Endothelial cell of umbilical vein (primary cell): ENCODE results near the gene BLOC1S2. TPM values are rescaled to one million over a fixed set of nuclear protein-coding genes. Genes with fewer than 3 reads are reported as not detected.

Experiments used
- BruUV-seq: library from RNA; stranded (reverse); fragments of 400-500 nt; replicated peaks from 2 replicates; lab custom pipeline; 2021; lab: Mats Ljungman, UMichigan
- CTCF ChIA-PET: fragments of 300-600, 350-600 bp; sonication (Branson Sonifier 250); formaldehyde crosslinking; loops from one replicate; lab custom pipeline; 2021; ENCODE audit warnings: antibody characterized with exemption, inconsistent platforms; lab: Charles Lee
- POLR2A ChIA-PET: fragments of 300-600, 350-600 bp; sonication (Branson Sonifier 250); formaldehyde crosslinking; loops from one replicate; lab custom pipeline; 2021; ENCODE audit warnings: antibody characterized with exemption, inconsistent platforms; lab: Charles Lee
- DNase-seq: peaks from one replicate; pipeline ENCODE4 v3.0.0-alpha.2; 2011; ENCODE audit warnings: low read depth, low spot score
- FAIRE-seq: peaks from 2 replicates; lab custom pipeline; 2011; peaks lifted over from hg19 to GRCh38; lab: Jason Lieb, UNC
- H2AFZ ChIP-seq: 2 replicates; pipeline ENCODE4 v1.6.0; 2012; ENCODE audit warnings: low read depth, low read length, control low read depth, inconsistent platforms
- H3K27ac ChIP-seq: 2 replicates; pipeline ENCODE4 v1.5.1; 2011; ENCODE audit warnings: low read depth, mild to moderate bottlenecking, control low read depth, low read length, moderate library complexity; ENCODE audit not compliant: insufficient read depth
- H3K27me3 ChIP-seq, 2 experiments: 2 replicates each; pipeline versions ENCODE4 v1.6.0 to v1.6.1; 2011; ENCODE audit warnings: low read length in 2 of 2, mixed read lengths in 1 of 2; ENCODE audit not compliant: control insufficient read depth in 2 of 2, insufficient read depth in 2 of 2
- H3K36me3 ChIP-seq, 2 experiments: 2 replicates in 1 of 2; 3 replicates in 1 of 2; pipeline ENCODE4 v1.5.1; 2011; ENCODE audit warnings: low read length in 2 of 2, mild to moderate bottlenecking in 1 of 2, moderate library complexity in 1 of 2; ENCODE audit not compliant: control insufficient read depth in 2 of 2, insufficient read depth in 2 of 2; ENCODE audit errors: extremely low read depth in 1 of 2
- H3K4me1 ChIP-seq: 3 replicates; pipeline ENCODE4 v1.5.1; 2011; ENCODE audit warnings: mild to moderate bottlenecking, low read length; ENCODE audit not compliant: control insufficient read depth, insufficient read depth; ENCODE audit errors: extremely low read depth
- H3K4me2 ChIP-seq: 2 replicates; pipeline ENCODE4 v1.6.1; 2011; ENCODE audit warnings: low read length, control low read depth, mixed read lengths; ENCODE audit not compliant: insufficient read depth
- H3K4me3 ChIP-seq, 3 experiments: fragments of 200-600 bp in 1 of 3; sonication (generic), shearing (Covaris generic) in 1 of 3; replicated peaks in 1 of 3; 2 replicates each; pipeline ENCODE4 v1.5.1; 2011 to 2016; ENCODE audit warnings: control low read depth in 3 of 3, low read length in 3 of 3, mild to moderate bottlenecking in 2 of 3, inconsistent platforms in 1 of 3, low read depth in 1 of 3, moderate library complexity in 1 of 3; ENCODE audit not compliant: insufficient read depth in 1 of 3
- H3K79me2 ChIP-seq: 2 replicates; pipeline ENCODE4 v1.6.0; 2012; ENCODE audit warnings: low read length, inconsistent platforms; ENCODE audit not compliant: control insufficient read depth, insufficient read depth
- H3K9ac ChIP-seq: replicated peaks from 2 replicates; pipeline ENCODE3; 2011; ENCODE audit warnings: low read length, control low read depth; ENCODE audit not compliant: insufficient read depth; ENCODE audit errors: extremely low read depth
- H3K9me1 ChIP-seq: replicated peaks from 3 replicates; pipeline ENCODE4 v1.6.0; 2011; ENCODE audit warnings: mild to moderate bottlenecking, low read length; ENCODE audit not compliant: control insufficient read depth, insufficient read depth; ENCODE audit errors: extremely low read depth
- H3K9me3 ChIP-seq: replicated peaks from 2 replicates; pipeline ENCODE4 v1.5.1; 2012; ENCODE audit warnings: low read length, inconsistent platforms; ENCODE audit not compliant: control insufficient read depth, insufficient read depth
- H4K20me1 ChIP-seq: replicated peaks from 2 replicates; pipeline ENCODE3; 2011; ENCODE audit warnings: mild to moderate bottlenecking, low read length; ENCODE audit not compliant: control insufficient read depth, insufficient read depth; ENCODE audit errors: extremely low read depth
- EZH2 ChIP-seq: IDR thresholded peaks from 2 replicates; pipeline ENCODE4 v1.6.1; 2012; ENCODE audit warnings: borderline replicate concordance, low read depth, mild to moderate bottlenecking, moderate library complexity, low read length, inconsistent platforms; ENCODE audit not compliant: severe bottlenecking
- FOS ChIP-seq: IDR thresholded peaks from 2 replicates; pipeline ENCODE4 v1.6.1; 2011; ENCODE audit warnings: mild to moderate bottlenecking, low read length, moderate library complexity, borderline replicate concordance; ENCODE audit not compliant: insufficient read depth
- GATA2 ChIP-seq: IDR thresholded peaks from 2 replicates; pipeline ENCODE4 v1.7.0; 2011; ENCODE audit warnings: low read depth, mild to moderate bottlenecking, moderate library complexity, mixed read lengths, low read length; ENCODE audit not compliant: insufficient read length, insufficient read depth
- JUN ChIP-seq: IDR thresholded peaks from 2 replicates; pipeline ENCODE4 v1.6.1; 2011; ENCODE audit warnings: borderline replicate concordance, low read depth; ENCODE audit not compliant: insufficient read length, insufficient read depth
- MYC ChIP-seq: IDR thresholded peaks from one replicate; pipeline ENCODE4 v1.6.1; 2011; ENCODE audit warnings: mild to moderate bottlenecking, low read depth, low read length
- POLR2A ChIP-seq: IDR thresholded peaks from 2 replicates; pipeline ENCODE4 v1.6.1; 2012; ENCODE audit warnings: low read depth, mild to moderate bottlenecking, control low read depth, low read length
- POLR2AphosphoS5 ChIP-seq: IDR thresholded peaks from 2 replicates; pipeline ENCODE4 v1.6.1; 2012; ENCODE audit warnings: low read depth, mild to moderate bottlenecking, control low read depth, low read length, moderate library complexity; ENCODE audit not compliant: insufficient read depth
- dilution Hi-C: fragments of 300-500 bp; cut with MboI; formaldehyde crosslinking; loops from one replicate; pipeline ENCODE4 v1.15.0; 2019; ENCODE audit warnings: low sequenced_read_pairs; ENCODE audit not compliant: extremely low pct_ligation_motif_present
- intact Hi-C: fragments of 100-400 bp; cut with micrococcal nuclease; formaldehyde crosslinking; loops from one replicate; pipeline ENCODE4 v1.10.0; 2022
- polyA plus RNA-seq, 4 experiments: library from polyadenylated mRNA; depleted of rRNA in 3 of 4; stranded (reverse) in 3 of 4; unstranded in 1 of 4; fragments of >200 nt; gene quantifications; 2 replicates each; pipeline versions ENCODE4 v1.2.1 to v1.2.3, GENCODE V29; 2011 to 2012; ENCODE audit warnings: missing spikeins in 1 of 4
- total RNA-seq: library from RNA; stranded (reverse); gene quantifications from 2 replicates; pipeline ENCODE4 v1.2.3, GENCODE V29; 2021
- TF ChIP-seq, protein P1 (sequence below): IDR thresholded peaks from 2 replicates; pipeline ENCODE4 v1.6.1; 2011; ENCODE audit not compliant: insufficient read depth, insufficient read length
- TF ChIP-seq, protein P2 (sequence below), 2 donors: IDR thresholded peaks; 1 replicate in 1 of 2; 2 replicates in 1 of 2; pipeline ENCODE4 v1.5.1; 2011; ENCODE audit warnings: low read length in 2 of 2, mild to moderate bottlenecking in 2 of 2, moderate library complexity in 2 of 2, control low read depth in 1 of 2, inconsistent platforms in 1 of 2, low read depth in 1 of 2; ENCODE audit not compliant: insufficient read depth in 1 of 2; ENCODE audit errors: extremely low read depth in 1 of 2

Gene BLOC1S2
- total and polyA plus RNA-seq, 2 donors (not counting 3 experiments of a cell fraction or from before 2014, with no cell fraction given) = 18.7 to 45.9 TPM

DNA sequence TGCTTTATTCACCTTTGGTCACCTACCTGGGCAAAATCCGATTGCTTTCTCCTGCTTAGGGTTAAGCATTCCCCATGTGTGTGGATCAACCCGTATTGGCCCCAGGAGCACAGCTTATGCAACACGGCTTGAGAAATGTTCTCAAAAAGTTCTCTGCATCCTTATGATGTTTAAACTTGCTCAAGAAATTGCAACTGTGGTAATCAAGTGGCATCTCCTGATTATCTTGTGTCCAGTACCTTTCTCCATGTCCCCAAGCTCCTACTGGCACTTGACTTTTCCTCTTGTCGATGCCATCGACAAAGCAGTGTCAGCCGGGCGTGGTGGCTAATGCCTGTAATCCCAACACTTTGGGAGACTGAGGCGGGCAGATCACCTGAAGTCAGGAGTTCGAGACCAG is 48.3 kb upstream of the BLOC1S2 start:
- Histone ChIP-seq H3K27ac (no peak overlapping the region), H4K20me1 (no peaks in the 10 kb centered on the region), H3K9me3 (no peaks in the 10 kb centered on the region), H3K4me3 (no peak overlapping the region), H3K9ac (no peak overlapping the region), H3K4me1 (no peaks in the 10 kb centered on the region), H3K27me3 (peaks cover 17 to 30% of the 10 kb centered on the region in 2 experiments), H3K4me2 (no peak overlapping the region), H3K9me1 (no peaks in the 10 kb centered on the region), H2AFZ (no peak overlapping the region), H3K79me2 (no peaks in the 10 kb centered on the region), H3K36me3 (no peaks in the 10 kb centered on the region)
- dilution Hi-C loops = no loop called here
- TF ChIP-seq EZH2 (no peak), POLR2A (no peak), POLR2AphosphoS5 (no peak), FOS (no peak), GATA2 (no peak), MYC (no peak), JUN (no peak)
- TF ChIP-seq, protein P1, sequence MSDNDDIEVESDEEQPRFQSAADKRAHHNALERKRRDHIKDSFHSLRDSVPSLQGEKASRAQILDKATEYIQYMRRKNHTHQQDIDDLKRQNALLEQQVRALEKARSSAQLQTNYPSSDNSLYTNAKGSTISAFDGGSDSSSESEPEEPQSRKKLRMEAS = no peak
- TF ChIP-seq, protein P2, sequence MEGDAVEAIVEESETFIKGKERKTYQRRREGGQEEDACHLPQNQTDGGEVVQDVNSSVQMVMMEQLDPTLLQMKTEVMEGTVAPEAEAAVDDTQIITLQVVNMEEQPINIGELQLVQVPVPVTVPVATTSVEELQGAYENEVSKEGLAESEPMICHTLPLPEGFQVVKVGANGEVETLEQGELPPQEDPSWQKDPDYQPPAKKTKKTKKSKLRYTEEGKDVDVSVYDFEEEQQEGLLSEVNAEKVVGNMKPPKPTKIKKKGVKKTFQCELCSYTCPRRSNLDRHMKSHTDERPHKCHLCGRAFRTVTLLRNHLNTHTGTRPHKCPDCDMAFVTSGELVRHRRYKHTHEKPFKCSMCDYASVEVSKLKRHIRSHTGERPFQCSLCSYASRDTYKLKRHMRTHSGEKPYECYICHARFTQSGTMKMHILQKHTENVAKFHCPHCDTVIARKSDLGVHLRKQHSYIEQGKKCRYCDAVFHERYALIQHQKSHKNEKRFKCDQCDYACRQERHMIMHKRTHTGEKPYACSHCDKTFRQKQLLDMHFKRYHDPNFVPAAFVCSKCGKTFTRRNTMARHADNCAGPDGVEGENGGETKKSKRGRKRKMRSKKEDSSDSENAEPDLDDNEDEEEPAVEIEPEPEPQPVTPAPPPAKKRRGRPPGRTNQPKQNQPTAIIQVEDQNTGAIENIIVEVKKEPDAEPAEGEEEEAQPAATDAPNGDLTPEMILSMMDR (IDR thresholded peaks at IDR 0.05; ENCODE audit: extremely low read depth in 1 of 2, insufficient read depth in 1 of 2, low read depth in 1 of 2, low read length in 2 of 2) = no peak
- DNase-seq (no peak), FAIRE-seq (no peak)
- CTCF ChIA-PET = interaction anchor here (1.0 to 1.6 kb wide), 5 partner anchors 8 to 184 kb away, joined by 3 to 9 read pairs (median 4); no protein-coding TSS in a partner anchor
- intact Hi-C loops = no loop called here
- POLR2A ChIA-PET = no interaction called here
- BruUV-seq = no TSS peak
